PFSK-1 (cell line): ENCODE measurements around the gene WDPCP.

Experiments
- FOXP2 ChIP-seq: optimal IDR thresholded peaks from 2 replicates; pipeline ENCODE3; 2011; ENCODE audit warnings: borderline replicate concordance, control low read depth, inconsistent platforms; ENCODE audit not compliant: insufficient read depth; ENCODE audit errors: extremely low read length, extremely low read depth
- POLR2AphosphoS5 ChIP-seq: IDR thresholded peaks from 2 replicates; pipeline ENCODE4 v1.6.1; 2012; ENCODE audit warnings: low read depth, mild to moderate bottlenecking, control low read depth, low read length, moderate library complexity
- REST ChIP-seq, 2 experiments: IDR thresholded peaks; 2 replicates each; pipeline versions ENCODE4 v1.6.1 to v1.8.0; 2011 to 2012; ENCODE audit warnings: low read depth in 2 of 2, low read length in 2 of 2, control low read depth in 1 of 2, inconsistent platforms in 1 of 2, mild to moderate bottlenecking in 1 of 2, moderate library complexity in 1 of 2; ENCODE audit not compliant: insufficient read depth in 1 of 2
- SIN3A ChIP-seq: IDR thresholded peaks from 2 replicates; pipeline ENCODE4 v1.6.1; 2012; ENCODE audit warnings: mild to moderate bottlenecking, low read length, moderate library complexity, borderline replicate concordance; ENCODE audit not compliant: insufficient read depth
- TAF1 ChIP-seq: IDR thresholded peaks from 2 replicates; pipeline ENCODE4 v1.6.1; 2012; ENCODE audit warnings: low read length, control low read depth, borderline replicate concordance; ENCODE audit not compliant: insufficient read depth

Gene WDPCP

GRCh38 chr2:63591566-63592175 lies 3.4 kb upstream of the WDPCP start:
- TF ChIP-seq POLR2AphosphoS5 (no peak), SIN3A (no peak), TAF1 (no peak), FOXP2 (no peak), REST (IDR thresholded peaks at IDR 0.05; ENCODE audit: insufficient read depth in 1 of 2, low read depth in 2 of 2, low read length in 2 of 2) (no peak)

- TF ChIP-seq TAF1, result no peak
- TF ChIP-seq POLR2AphosphoS5, result no peak
- no peak for TF ChIP-seq SIN3A
- TF ChIP-seq REST (IDR thresholded peaks at IDR 0.05; ENCODE audit: insufficient read depth in 1 of 2, low read depth in 2 of 2, low read length in 2 of 2), result no peak
- TF ChIP-seq FOXP2, result no peak
Observed at GRCh38 chr2:63590626-63591408, 2.5 kb upstream of the WDPCP start.

GRCh38 chr2:63589148-63589958 lies 1.1 kb upstream of the WDPCP start:
- TF ChIP-seq SIN3A (no peak), TAF1 (no peak)

- TF ChIP-seq FOXP2 (no peak), TAF1 (no peak), REST (IDR thresholded peaks at IDR 0.05; ENCODE audit: insufficient read depth in 1 of 2, low read depth in 2 of 2, low read length in 2 of 2) (no peak), SIN3A (no peak), POLR2AphosphoS5 (no peak)
Observed at GRCh38 chr2:63587814-63588384, 378 bp downstream of the WDPCP start.

GRCh38 chr2:63582873-63583272 lies 5.4 kb downstream of the WDPCP start:
- no peak for TF ChIP-seq SIN3A
- TF ChIP-seq FOXP2, result no peak
- no peak for TF ChIP-seq TAF1
- no peak for TF ChIP-seq POLR2AphosphoS5
- TF ChIP-seq REST (IDR thresholded peaks at IDR 0.05; ENCODE audit: insufficient read depth in 1 of 2, low read depth in 2 of 2, low read length in 2 of 2), result no peak
